PC-9 (cell line): ENCODE results near the gene VAT1L.

Experiments used
- CTCF ChIP-seq: fragments of 200-600 bp; sonication (generic); conservative IDR thresholded peaks from 2 replicates; pipeline ENCODE4 v1.6.1; 2017; ENCODE audit warnings: mixed run types, antibody characterized with exemption, mild to moderate bottlenecking, moderate library complexity
- EZH2 ChIP-seq: fragments of 200-600 bp; sonication (generic); IDR thresholded peaks from 2 replicates; pipeline ENCODE4 v1.8.0; 2017; ENCODE audit warnings: antibody characterized with exemption, low read depth

GRCh38 chr16:77963185-77964044, 175.1 kb downstream of the VAT1L start:
- TF ChIP-seq CTCF, result no peak
- no peak for TF ChIP-seq EZH2
